Upper lobe of left lung (tissue), 6 donors: Measurements from ENCODE around the gene ZBTB47. TPM values are rescaled to one million over a fixed set of nuclear protein-coding genes. Genes with fewer than 3 reads are reported as not detected.
A peak's percentile ranks its signal among the peaks of the same experiment; 100 is the strongest.

Experiments used
- ATAC-seq, 2 donors: fragments of 200-7000 bp; cut with Tn5 transposase; one replicate each; pipeline ENCODE4 v1.9.1; 2022; ENCODE audit warnings: mild to moderate bottlenecking in 2 of 2, moderate library complexity in 2 of 2; ENCODE audit not compliant: low FRiP score in 2 of 2
- DNase-seq, 2 donors: peaks; one replicate each; pipeline ENCODE4 v3.0.0-alpha.2; 2019 to 2020
- H3K27ac ChIP-seq, 4 donors: fragments of 200-600 bp; sonication (generic); one replicate each; pipeline ENCODE4 v1.5.1; 2016 to 2019
- H3K27me3 ChIP-seq, 4 donors: fragments of 200-600 bp; sonication (generic); one replicate each; pipeline ENCODE4 v1.5.1; 2017 to 2019
- H3K36me3 ChIP-seq, 4 donors: fragments of 200-600 bp; sonication (generic); one replicate each; pipeline ENCODE4 v1.5.1; 2016 to 2019
- H3K4me1 ChIP-seq, 4 donors: fragments of 200-600 bp; sonication (generic); one replicate each; pipeline ENCODE4 v1.5.1; 2018 to 2019
- H3K4me3 ChIP-seq, 4 donors: fragments of 200-600 bp; sonication (generic); one replicate each; pipeline ENCODE4 v1.5.1; 2017 to 2019; ENCODE audit warnings: mild to moderate bottlenecking in 2 of 4, moderate library complexity in 1 of 4
- H3K9me3 ChIP-seq, 4 donors: fragments of 200-600 bp; sonication (generic); one replicate each; pipeline ENCODE4 v1.5.1; 2018 to 2019
- CTCF ChIP-seq, 6 experiments: fragments of 450-650 bp in 4 of 6; fragments of 200-600 bp in 2 of 6; sonication (generic) in 2 of 6; IDR thresholded peaks; one replicate each; pipeline ENCODE4 v1.5.1; 2016 to 2019; ENCODE audit warnings: antibody characterized with exemption in 6 of 6
- EP300 ChIP-seq, 4 donors: sonication (generic); formaldehyde crosslinking; IDR thresholded peaks; one replicate each; pipeline ENCODE4 v1.5.1; 2017; ENCODE audit warnings: antibody characterized with exemption in 4 of 4, control low read depth in 2 of 4
- POLR2A ChIP-seq, 4 donors: fragments of 450-650 bp; IDR thresholded peaks; one replicate each; pipeline ENCODE4 v1.5.1; 2016 to 2017; ENCODE audit warnings: antibody characterized with exemption in 4 of 4, mild to moderate bottlenecking in 2 of 4
- POLR2AphosphoS5 ChIP-seq, 2 donors: sonication (generic); formaldehyde crosslinking; IDR thresholded peaks; one replicate each; pipeline ENCODE4 v1.5.1; 2017; ENCODE audit warnings: antibody characterized with exemption in 2 of 2
- WGBS, 2 donors: methylation state at CpG; one replicate each; pipeline ENCODE4 v1.1.5; 2017 to 2018; 5-methylcytosine and 5-hydroxymethylcytosine counted together
- total RNA-seq, 6 donors: library from RNA; depleted of rRNA in 4 of 6; stranded (reverse); fragments of >200 nt in 4 of 6; gene quantifications; one replicate each; pipeline versions ENCODE4 v1.1.0 to v1.2.1, GENCODE V29; 2016 to 2021
- donor health status: DM: no; HTN: no; CAD: no; lungs with moderate emphysema.
- donor health status: DM: no; HTN: yes; CAD: no; lungs with severe emphysema.

Gene ZBTB47
- total RNA-seq, 6 donors from 2014 or later, result 25.1 to 35.8 (median 29.9) TPM

- H3K36me3 ChIP-seq, result no peaks in the 10 kb centered on the region
- TF ChIP-seq EP300 (IDR thresholded peaks at IDR 0.05) (no peak), POLR2AphosphoS5 (IDR thresholded peaks at IDR 0.05) (no peak), POLR2A (IDR thresholded peaks at IDR 0.05) (no peak), CTCF (IDR thresholded peaks at IDR 0.05) (no peak)
- 75 to 77% methylated on average over 6 to 7 of the region's 7 CpGs for WGBS, 2 donors
- no peaks in the 10 kb centered on the region for H3K4me1 ChIP-seq
- DNase-seq (peak in 1 of 2 donors; percentile 6), ATAC-seq (no peak)
- no peaks in the 10 kb centered on the region for H3K27me3 ChIP-seq
- no peak overlapping the region for H3K27ac ChIP-seq
- H3K4me3 ChIP-seq, result no peak overlapping the region
- no peaks in the 10 kb centered on the region for H3K9me3 ChIP-seq
These were observed 53.5 kb downstream of the ZBTB47 start for GRCh38 chr3:42706721-42707619.

- 67 to 78% methylated on average over 5 to 8 of the region's 8 CpGs for WGBS, 2 donors
- H3K27ac ChIP-seq, result no peak overlapping the region
- no peak for ATAC-seq
- no peaks in the 10 kb centered on the region for H3K9me3 ChIP-seq
- H3K27me3 ChIP-seq, result no peaks in the 10 kb centered on the region
- no peak overlapping the region for H3K4me3 ChIP-seq
- H3K4me1 ChIP-seq, result no peaks in the 10 kb centered on the region
- TF ChIP-seq POLR2A (IDR thresholded peaks at IDR 0.05) (no peak), POLR2AphosphoS5 (IDR thresholded peaks at IDR 0.05) (no peak), EP300 (IDR thresholded peaks at IDR 0.05) (no peak), CTCF (IDR thresholded peaks at IDR 0.05) (no peak)
- H3K36me3 ChIP-seq, result no peaks in the 10 kb centered on the region
- peak in 1 of 2 donors; percentile 8 for DNase-seq
These were observed 54.3 kb downstream of the ZBTB47 start for GRCh38 chr3:42707620-42708355.

GRCh38 chr3:42708611-42709151, 55.2 kb downstream of the ZBTB47 start:
- WGBS, 2 donors, result 87 to 89% methylated on average over 6 to 10 of the region's 10 CpGs
- no peak for TF ChIP-seq POLR2AphosphoS5 (IDR thresholded peaks at IDR 0.05)
- TF ChIP-seq POLR2A (IDR thresholded peaks at IDR 0.05), result no peak
- TF ChIP-seq EP300 (IDR thresholded peaks at IDR 0.05), result no peak
- TF ChIP-seq CTCF (IDR thresholded peaks at IDR 0.05), result no peak
- Histone ChIP-seq H3K9me3 (no peaks in the 10 kb centered on the region), H3K27ac (no peak overlapping the region), H3K4me3 (no peak overlapping the region), H3K27me3 (no peaks in the 10 kb centered on the region), H3K4me1 (no peaks in the 10 kb centered on the region), H3K36me3 (no peaks in the 10 kb centered on the region)
- ATAC-seq (no peak), DNase-seq (peak in 1 of 2 donors; percentile 9)

- DNase-seq (peak in 1 of 2 donors; percentile 10), ATAC-seq (no peak)
- no peaks in the 10 kb centered on the region for H3K27me3 ChIP-seq
- no peaks in the 10 kb centered on the region for H3K4me1 ChIP-seq
- H3K4me3 ChIP-seq, result no peak overlapping the region
- WGBS, 2 donors, result 89 to 94% methylated on average over 9 to 10 of the region's 10 CpGs
- H3K36me3 ChIP-seq, result no peaks in the 10 kb centered on the region
- no peak overlapping the region for H3K27ac ChIP-seq
- TF ChIP-seq POLR2A (IDR thresholded peaks at IDR 0.05), result no peak
- no peak for TF ChIP-seq EP300 (IDR thresholded peaks at IDR 0.05)
- no peak for TF ChIP-seq CTCF (IDR thresholded peaks at IDR 0.05)
- no peak for TF ChIP-seq POLR2AphosphoS5 (IDR thresholded peaks at IDR 0.05)
- H3K9me3 ChIP-seq, result no peaks in the 10 kb centered on the region
These were observed 56.1 kb downstream of the ZBTB47 start for GRCh38 chr3:42709621-42710020.
